GM10248 (cell line): Measurements from ENCODE around the gene CHCHD10.

Experiments used
- CTCF ChIA-PET: fragments of 300-600 bp; sonication (Branson Sonifier 250); formaldehyde crosslinking; extraction: SDS; loops from one replicate; lab custom pipeline; 2021; ENCODE audit warnings: antibody characterized with exemption; lab: Yijun Ruan, JAX
- POLR2A ChIA-PET: fragments of 350-650 bp; sonication (Branson Sonifier 250); formaldehyde crosslinking; extraction: SDS; loops from one replicate; lab custom pipeline; 2020; ENCODE audit warnings: antibody characterized with exemption; lab: Yijun Ruan, JAX
- DNase-seq: peaks from one replicate; pipeline ENCODE4 v3.0.0; 2012; ENCODE audit errors: extremely low spot score
- TF ChIP-seq, protein P1 (sequence below): IDR thresholded peaks from 2 replicates; pipeline ENCODE4 v1.5.1; 2012; ENCODE audit warnings: mild to moderate bottlenecking, low read depth; ENCODE audit errors: extremely low read depth, missing control alignments, control extremely low read depth

The CHCHD10 gene

DNA sequence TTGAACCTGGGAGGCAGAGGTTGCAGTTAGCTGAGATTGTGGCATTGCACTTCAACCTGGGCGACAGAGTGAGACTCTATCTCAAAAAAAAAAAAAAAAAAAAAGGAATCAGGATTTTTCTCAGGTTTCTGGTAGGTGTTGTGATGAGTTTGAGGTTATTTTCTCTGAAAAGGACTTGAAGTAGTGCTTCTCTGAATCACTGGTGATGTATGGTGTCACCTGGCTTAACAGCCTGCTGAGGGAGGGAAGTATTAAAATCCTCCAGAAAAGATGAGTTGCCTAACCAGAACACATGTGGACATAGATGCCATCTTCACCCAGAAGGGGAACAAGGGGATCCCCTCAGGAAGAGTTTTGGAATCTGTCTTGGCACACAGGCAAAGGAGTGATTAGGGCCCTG lies 39.1 kb upstream of the CHCHD10 start:
- DNase-seq = no peak
- TF ChIP-seq, protein P1, sequence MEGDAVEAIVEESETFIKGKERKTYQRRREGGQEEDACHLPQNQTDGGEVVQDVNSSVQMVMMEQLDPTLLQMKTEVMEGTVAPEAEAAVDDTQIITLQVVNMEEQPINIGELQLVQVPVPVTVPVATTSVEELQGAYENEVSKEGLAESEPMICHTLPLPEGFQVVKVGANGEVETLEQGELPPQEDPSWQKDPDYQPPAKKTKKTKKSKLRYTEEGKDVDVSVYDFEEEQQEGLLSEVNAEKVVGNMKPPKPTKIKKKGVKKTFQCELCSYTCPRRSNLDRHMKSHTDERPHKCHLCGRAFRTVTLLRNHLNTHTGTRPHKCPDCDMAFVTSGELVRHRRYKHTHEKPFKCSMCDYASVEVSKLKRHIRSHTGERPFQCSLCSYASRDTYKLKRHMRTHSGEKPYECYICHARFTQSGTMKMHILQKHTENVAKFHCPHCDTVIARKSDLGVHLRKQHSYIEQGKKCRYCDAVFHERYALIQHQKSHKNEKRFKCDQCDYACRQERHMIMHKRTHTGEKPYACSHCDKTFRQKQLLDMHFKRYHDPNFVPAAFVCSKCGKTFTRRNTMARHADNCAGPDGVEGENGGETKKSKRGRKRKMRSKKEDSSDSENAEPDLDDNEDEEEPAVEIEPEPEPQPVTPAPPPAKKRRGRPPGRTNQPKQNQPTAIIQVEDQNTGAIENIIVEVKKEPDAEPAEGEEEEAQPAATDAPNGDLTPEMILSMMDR = no peak
- ChIA-PET CTCF (interaction anchor here (2.1 to 2.7 kb wide), 2 partner anchors 36 to 43 kb away, joined by 6 to 11 read pairs; no protein-coding TSS in a partner anchor), POLR2A (no interaction called here)

DNA sequence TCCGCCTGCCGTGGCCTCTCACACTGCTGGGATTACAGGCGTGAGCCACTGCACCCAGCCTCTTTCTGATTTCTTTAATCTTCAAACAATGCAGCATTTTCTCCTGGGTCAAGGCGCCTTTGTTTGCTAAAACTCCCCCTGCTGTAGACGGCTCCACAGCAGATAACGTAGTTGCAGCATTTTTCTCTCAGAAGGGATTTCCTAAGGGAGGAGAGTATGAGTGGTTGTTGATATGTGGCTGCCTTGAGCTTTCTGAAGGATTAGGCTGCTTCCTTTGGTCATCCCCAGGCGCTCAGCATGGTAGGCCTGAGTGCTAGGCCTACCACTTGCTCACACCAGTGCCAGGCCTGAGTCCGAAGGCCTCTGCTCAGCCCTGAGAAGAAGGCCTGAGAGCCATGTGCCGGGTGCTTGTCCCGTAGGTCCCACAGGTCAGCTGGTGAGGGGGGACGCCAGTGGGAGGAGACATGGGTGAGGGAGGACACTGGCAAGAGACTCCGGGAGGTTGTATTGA lies 37.1 kb upstream of the CHCHD10 start:
- ChIA-PET CTCF (interaction anchor here (1.2 to 3.2 kb wide), 6 partner anchors 8 to 47 kb away, joined by 3 to 9 read pairs (median 4); no protein-coding TSS in a partner anchor), POLR2A (no interaction called here)
- no peak for DNase-seq
- TF ChIP-seq, protein P1 = no peak

DNA sequence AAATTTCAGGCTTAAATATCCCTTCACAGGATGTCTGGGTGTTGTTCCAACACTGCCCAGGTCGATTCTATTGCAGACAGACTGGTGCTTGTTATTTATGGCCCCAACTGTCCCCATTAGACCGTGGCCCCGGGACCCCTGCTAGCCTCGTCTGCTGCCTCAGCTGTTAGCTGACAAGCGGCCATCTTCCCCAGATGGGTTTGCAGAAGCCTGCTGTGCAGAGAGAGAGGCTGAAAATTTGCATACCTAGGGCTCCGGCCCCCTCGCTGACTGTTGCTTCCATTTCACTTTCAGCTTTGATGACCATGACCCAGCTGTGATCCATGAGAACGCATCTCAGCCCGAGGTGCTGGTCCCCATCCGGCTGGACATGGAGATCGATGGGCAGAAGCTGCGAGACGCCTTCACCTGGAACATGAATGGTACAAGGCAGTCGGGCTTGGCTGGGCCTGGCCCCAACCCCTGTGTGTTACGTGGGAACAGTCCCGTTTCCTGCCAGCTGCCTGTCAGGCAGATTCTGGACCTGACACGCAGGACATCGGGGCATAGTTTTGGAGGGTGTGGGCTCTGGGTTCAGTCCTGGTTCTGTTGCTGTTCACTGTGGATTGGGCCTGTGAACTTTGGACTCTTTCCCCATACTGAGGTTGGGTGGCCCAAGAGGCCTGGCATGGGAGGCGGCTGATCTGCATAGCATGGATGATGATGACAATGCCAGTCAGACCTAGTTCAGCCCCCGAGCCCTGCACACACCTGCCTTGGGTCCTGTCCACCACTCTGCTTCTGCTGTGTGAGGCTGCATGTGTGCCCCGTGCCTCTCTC lies 35.4 kb upstream of the CHCHD10 start:
- TF ChIP-seq, protein P1 = no peak
- DNase-seq = peak; percentile 58
- ChIA-PET CTCF (interaction anchor here (0.9 to 3.2 kb wide), 3 partner anchors 18 to 46 kb away, joined by 3 to 9 read pairs (median 3); no protein-coding TSS in a partner anchor), POLR2A (interaction anchor here (0.5 to 0.9 kb wide), 2 partner anchors 16 to 790 kb away, joined by 3 to 4 read pairs; no protein-coding TSS in a partner anchor)

DNA sequence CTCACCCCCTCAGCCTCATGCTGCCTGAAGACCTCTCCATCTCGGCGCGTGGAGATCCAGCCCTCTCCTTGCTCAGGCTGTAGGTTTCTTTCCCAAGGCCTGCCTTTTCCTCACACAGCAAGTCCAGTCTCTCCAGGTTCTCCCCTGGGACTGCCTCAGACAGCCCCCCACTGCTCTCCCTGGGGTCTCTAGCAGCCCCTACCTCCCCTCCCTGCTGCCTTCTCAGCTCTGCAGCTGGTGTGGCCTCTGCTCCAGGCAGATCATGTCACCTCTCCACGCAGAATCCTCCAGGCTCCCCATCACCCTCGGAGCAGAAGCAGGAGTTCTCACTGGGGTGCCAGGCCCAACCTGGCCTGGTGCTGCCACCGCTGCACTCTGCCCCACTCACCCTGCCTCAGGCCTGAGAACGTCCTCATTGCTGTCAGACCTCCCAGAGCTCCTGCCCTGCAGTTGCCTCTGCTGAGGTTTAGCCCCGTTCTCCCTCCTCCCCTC lies 34.2 kb upstream of the CHCHD10 start:
- TF ChIP-seq, protein P1 = no peak
- POLR2A ChIA-PET = no interaction called here
- DNase-seq = no peak
- CTCF ChIA-PET = interaction anchor here (1.4 to 3.2 kb wide), 2 partner anchors 13 to 47 kb away, joined by 4 to 9 read pairs; no protein-coding TSS in a partner anchor

DNA sequence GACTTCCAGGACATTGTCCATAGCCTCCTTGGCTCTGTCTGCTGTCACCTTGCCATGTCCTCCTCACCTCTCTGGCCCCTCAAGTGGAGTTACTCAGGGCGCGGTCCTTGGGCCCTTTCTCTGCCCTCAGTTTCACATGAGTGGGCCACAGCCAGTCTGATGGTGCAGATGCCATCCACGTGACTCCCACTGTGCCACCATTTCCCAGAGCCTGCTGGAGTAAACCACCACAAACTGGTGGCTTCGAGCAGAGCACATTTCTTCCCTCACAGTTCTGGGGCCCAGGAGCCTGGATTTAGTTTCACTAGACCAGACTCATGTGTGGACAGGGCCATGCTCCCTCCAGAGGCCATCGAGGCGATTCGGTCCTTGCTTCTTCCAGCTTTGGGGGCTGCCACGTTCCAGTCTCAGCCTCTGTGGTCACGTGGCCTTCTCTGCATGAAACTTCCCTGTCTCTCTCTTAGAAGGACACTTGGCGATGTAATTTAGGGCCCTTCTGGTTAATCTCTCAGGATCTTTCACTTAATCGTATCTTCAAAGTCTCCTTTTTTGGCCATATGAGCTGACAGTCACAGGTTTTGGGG lies 33.6 kb upstream of the CHCHD10 start:
- POLR2A ChIA-PET = no interaction called here
- no peak for DNase-seq
- CTCF ChIA-PET = interaction anchor here (1.4 kb wide), 1 partner anchor 13 kb away, joined by 4 read pairs; no protein-coding TSS in a partner anchor
- TF ChIP-seq, protein P1 = no peak
